ENCODE measurements around the gene GHR. TPM values are rescaled to one million over a fixed set of nuclear protein-coding genes. Genes with fewer than 3 reads are reported as not detected.

Gene GHR
- total and polyA plus RNA-seq, 2 of the 8 experiments (the other 6 are each of a cell fraction or from before 2014, with no cell fraction given): 0.15 to 0.19 TPM

DNA sequence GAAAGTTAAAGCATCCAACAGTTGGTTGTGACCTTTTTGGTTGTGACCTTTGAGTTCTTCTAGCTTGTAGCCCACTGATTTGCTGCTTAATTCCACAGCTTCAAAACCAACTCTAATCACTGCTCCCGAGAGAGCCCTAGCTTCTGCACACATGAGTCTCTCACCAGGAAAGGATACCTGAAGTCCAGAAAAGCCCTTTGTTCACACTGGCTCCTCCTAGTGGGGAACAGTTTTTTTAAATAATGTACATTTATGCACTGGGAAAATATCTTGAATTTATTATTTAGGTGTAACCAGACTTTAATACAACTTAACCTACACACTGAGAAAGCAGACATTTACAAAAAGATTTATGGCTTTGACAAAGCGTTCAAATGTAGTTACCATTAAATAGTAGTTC lies 213.2 kb downstream of the GHR start:
- no peak overlapping the region for H3K18ac ChIP-seq (ENCODE audit: extremely low read depth, low read length)
- no peak overlapping the region for H3K56ac ChIP-seq (replicated peaks; ENCODE audit: insufficient read length, low read depth, low read length)
- H3K9me3 ChIP-seq (ENCODE audit: insufficient read depth in 2 of 2, low read depth in 1 of 2, low read length in 1 of 2): no peaks in the 10 kb centered on the region
- no peak overlapping the region for H4K8ac ChIP-seq (ENCODE audit: extremely low read depth, insufficient read depth, low read length)
- H3K14ac ChIP-seq (ENCODE audit: insufficient read length): no peak overlapping the region
- no peak overlapping the region for H4K5ac ChIP-seq (ENCODE audit: insufficient read length, low read depth, low read length)
- no peak for FAIRE-seq
- CTCF ChIA-PET (ENCODE audit: partially characterized antibody): interaction anchor here (0.6 to 2.0 kb wide), 11 partner anchors 9 to 579 kb away, joined by 3 to 6 read pairs (median 3); partner anchors contain the start of gene GHR
- no peak overlapping the region for H3K27ac ChIP-seq (ENCODE audit: low read depth, low read length)
- no peaks in the 10 kb centered on the region for H3K23me2 ChIP-seq (ENCODE audit: low read depth, low read length)
- no peak overlapping the region for H2BK120ac ChIP-seq (replicated peaks; ENCODE audit: low read depth, low read length)
- DNase-seq (ENCODE audit: low read depth in 1 of 2, low spot score in 2 of 2): no peak
- no peak overlapping the region for H2BK20ac ChIP-seq (ENCODE audit: low read length)
- H4K20me1 ChIP-seq (replicated peaks in 1 of 2; ENCODE audit: control insufficient read depth in 1 of 2, insufficient read depth in 2 of 2, low read length in 2 of 2): no peaks in the 10 kb centered on the region
- no peak overlapping the region for H4K91ac ChIP-seq (replicated peaks; ENCODE audit: insufficient read length, low read length)
- no peak overlapping the region for H2AK5ac ChIP-seq (ENCODE audit: low read depth, low read length)
- no peak overlapping the region for H3K4me2 ChIP-seq (ENCODE audit: insufficient read depth in 1 of 2, low read depth in 2 of 2, low read length in 2 of 2)
- H2BK12ac ChIP-seq (ENCODE audit: low read depth, low read length): no peak overlapping the region
- WGBS, 2 experiments (ENCODE audit: extremely low coverage in 1 of 2, insufficient coverage in 1 of 2, insufficient read length in 1 of 2, insufficient replicate concordance in 2 of 2, low coverage in 1 of 2, low lambda C conversion rate in 2 of 2, missing lambda C conversion rate in 1 of 2): 89% methylated on average over 2 of the region's 2 CpGs; no CpG with 5 or more reads in 1 of the 2 experiments
- H3K36me3 ChIP-seq (ENCODE audit: control insufficient read depth in 2 of 4, insufficient read depth in 4 of 4, low read length in 3 of 4): no peaks in the 10 kb centered on the region
- H3K4me3 ChIP-seq (ENCODE audit: extremely low read depth in 1 of 4, insufficient read depth in 2 of 4, low read depth in 3 of 4, low read length in 4 of 4): no peak overlapping the region
- no peaks in the 10 kb centered on the region for H3K79me2 ChIP-seq (ENCODE audit: control insufficient read depth in 1 of 2, insufficient read depth in 2 of 2, low read length in 2 of 2)
- no peak overlapping the region for H2AFZ ChIP-seq (ENCODE audit: low read length)
- POLR2A ChIA-PET (ENCODE audit: partially characterized antibody): no interaction called here
- H2BK15ac ChIP-seq (ENCODE audit: low read length): no peak overlapping the region
- no peaks in the 10 kb centered on the region for H3K79me1 ChIP-seq (ENCODE audit: low read depth, low read length)
- no peaks in the 10 kb centered on the region for H3K27me3 ChIP-seq (replicated peaks in 1 of 4; ENCODE audit: control insufficient read depth in 3 of 4, extremely low read depth in 1 of 4, insufficient read depth in 3 of 4, low read length in 3 of 4)
- no peak overlapping the region for H2BK5ac ChIP-seq (ENCODE audit: low read depth, low read length)
- no peaks in the 10 kb centered on the region for H3K4me1 ChIP-seq (replicated peaks in 1 of 4; ENCODE audit: control insufficient read depth in 3 of 4, insufficient read depth in 4 of 4, low read length in 3 of 4)
- no peak overlapping the region for H3K4ac ChIP-seq (replicated peaks; ENCODE audit: insufficient read length, low read depth, low read length)
- H3K9ac ChIP-seq (replicated peaks in 1 of 4; ENCODE audit: extremely low read depth in 1 of 4, low read depth in 3 of 4, low read length in 3 of 4): no peak overlapping the region
- no peak overlapping the region for H3K23ac ChIP-seq (ENCODE audit: insufficient read length)
- TF ChIP-seq SAP30 (IDR thresholded peaks at IDR 0.05; ENCODE audit: insufficient read depth, insufficient replicate concordance, low read length) (no peak), CREB1 (IDR thresholded peaks at IDR 0.05) (no peak), EP300 (IDR thresholded peaks at IDR 0.05; ENCODE audit: borderline replicate concordance in 1 of 2, low read depth in 2 of 2, low read length in 2 of 2) (no peak), PHF8 (conservative IDR thresholded peaks at IDR 0.05; ENCODE audit: low read depth, low read length) (no peak), EZH2 (IDR thresholded peaks at IDR 0.05; ENCODE audit: low read depth, low read length, severe bottlenecking) (no peak), RAD21 (IDR thresholded peaks at IDR 0.05 in 1 of 2, conservative IDR thresholded peaks at IDR 0.05 in 1 of 2; ENCODE audit: low read depth in 2 of 2, low read length in 2 of 2) (0 out of 4 replicates have a peak, but pooled peaks of 1 of the 2 experiments have one; percentile 7), ZNF274 (IDR thresholded peaks at IDR 0.05; ENCODE audit: borderline replicate concordance, extremely low read depth, low read length) (no peak), RNF2 (IDR thresholded peaks at IDR 0.05; ENCODE audit: borderline replicate concordance, low read depth, low read length, missing control alignments, poor library complexity, severe bottlenecking) (no peak), TAF1 (IDR thresholded peaks at IDR 0.05; ENCODE audit: low read depth, low read length) (no peak)
- TF ChIP-seq, protein P1, sequence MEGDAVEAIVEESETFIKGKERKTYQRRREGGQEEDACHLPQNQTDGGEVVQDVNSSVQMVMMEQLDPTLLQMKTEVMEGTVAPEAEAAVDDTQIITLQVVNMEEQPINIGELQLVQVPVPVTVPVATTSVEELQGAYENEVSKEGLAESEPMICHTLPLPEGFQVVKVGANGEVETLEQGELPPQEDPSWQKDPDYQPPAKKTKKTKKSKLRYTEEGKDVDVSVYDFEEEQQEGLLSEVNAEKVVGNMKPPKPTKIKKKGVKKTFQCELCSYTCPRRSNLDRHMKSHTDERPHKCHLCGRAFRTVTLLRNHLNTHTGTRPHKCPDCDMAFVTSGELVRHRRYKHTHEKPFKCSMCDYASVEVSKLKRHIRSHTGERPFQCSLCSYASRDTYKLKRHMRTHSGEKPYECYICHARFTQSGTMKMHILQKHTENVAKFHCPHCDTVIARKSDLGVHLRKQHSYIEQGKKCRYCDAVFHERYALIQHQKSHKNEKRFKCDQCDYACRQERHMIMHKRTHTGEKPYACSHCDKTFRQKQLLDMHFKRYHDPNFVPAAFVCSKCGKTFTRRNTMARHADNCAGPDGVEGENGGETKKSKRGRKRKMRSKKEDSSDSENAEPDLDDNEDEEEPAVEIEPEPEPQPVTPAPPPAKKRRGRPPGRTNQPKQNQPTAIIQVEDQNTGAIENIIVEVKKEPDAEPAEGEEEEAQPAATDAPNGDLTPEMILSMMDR (IDR thresholded peaks at IDR 0.05; ENCODE audit: control extremely low read depth in 1 of 3, insufficient read depth in 1 of 3, low read depth in 1 of 3, low read length in 3 of 3): peak in 1 of 3 experiments; percentile 17; a peak in 1 of 4 replicates

All from H1 (cell line).